ENCODE measurements around the gene NGEF. TPM values are rescaled to one million over a fixed set of nuclear protein-coding genes. Genes with fewer than 3 reads are reported as not detected.

Gene NGEF
- total and polyA plus RNA-seq, 9 of the 15 experiments (the other 6 are each of a cell fraction or from before 2014, with no cell fraction given), result 0.07 to 0.17 (median 0.09) TPM; not detected in 6

GRCh38 chr2:232983669-232984140 lies 29.4 kb downstream of the NGEF start:
- Histone ChIP-seq H3K9me1 (ENCODE audit: control insufficient read depth, insufficient read depth, low read length) (no peaks in the 10 kb centered on the region), H3K27me3 (ENCODE audit: control insufficient read depth in 2 of 2, insufficient read depth in 2 of 2, low read length in 2 of 2) (peaks cover 0 to 49% of the 10 kb centered on the region in 2 experiments; a peak in 2 of 5 replicates), H3K4me3 (no peak overlapping the region), H4K20me1 (replicated peaks; ENCODE audit: control insufficient read depth, insufficient read depth, low read length) (no peaks in the 10 kb centered on the region), H3K4me2 (ENCODE audit: insufficient read depth, low read length) (no peak overlapping the region), H3K4me1 (replicated peaks in 1 of 2; ENCODE audit: control insufficient read depth in 2 of 2, insufficient read depth in 2 of 2, low read length in 2 of 2) (no peaks in the 10 kb centered on the region; a peak in 1 of 5 replicates), H3K36me3 (ENCODE audit: control insufficient read depth, insufficient read depth, low read length) (no peaks in the 10 kb centered on the region), H3K9me3 (replicated peaks; ENCODE audit: control insufficient read depth, insufficient read depth, low read depth, low read length) (no peaks in the 10 kb centered on the region), H2AFZ (ENCODE audit: low read depth, low read length) (no peak overlapping the region), H3K79me2 (ENCODE audit: control insufficient read depth, insufficient read depth, low read length) (no peaks in the 10 kb centered on the region), H3K27ac (ENCODE audit: extremely low read depth, low read depth, low read length) (no peak overlapping the region), H3K9ac (ENCODE audit: insufficient read depth in 1 of 2, low read depth in 2 of 2, low read length in 2 of 2) (no peak overlapping the region)
- 10% methylated on average over 11 of the region's 11 CpGs for WGBS (ENCODE audit: insufficient coverage, low coverage, missing lambda C conversion rate)
- ChIA-PET CTCF (ENCODE audit: low intra/inter-chr PET ratio) (no interaction called here), POLR2A (interaction anchor here (0.7 kb wide), 1 partner anchor 472 kb away, joined by 3 read pairs; no protein-coding TSS in a partner anchor)
- BruUV-seq (replicated peaks), result no TSS peak
- FAIRE-seq, result no peak
- ATAC-seq, result no peak
- in situ Hi-C loops (cut with MboI) (no loop called here), intact Hi-C loops (cut with micrococcal nuclease) (no loop called here)
- DNase-seq (ENCODE audit: extremely low read depth in 1 of 4, low spot score in 3 of 4), result no peak
- TF ChIP-seq PHTF2 (CRISPR knock-in tag; IDR thresholded peaks at IDR 0.05) (no peak), POLR3G (IDR thresholded peaks at IDR 0.05; ENCODE audit: extremely low read depth, insufficient read length, insufficient replicate concordance) (no peak), ADNP (tag; IDR thresholded peaks at IDR 0.05) (no peak), EP400 (IDR thresholded peaks at IDR 0.05) (no peak), ASH1L (IDR thresholded peaks at IDR 0.05; ENCODE audit: borderline replicate concordance, low read depth, partially characterized antibody) (no peak), XRCC5 (IDR thresholded peaks at IDR 0.05; ENCODE audit: low read depth, low read length) (no peak), SIX5 (IDR thresholded peaks at IDR 0.05; ENCODE audit: borderline replicate concordance in 1 of 2, insufficient read depth in 1 of 2, low read depth in 1 of 2, low read length in 2 of 2) (no peak), HOXB6 (CRISPR knock-in tag; IDR thresholded peaks at IDR 0.05; ENCODE audit: borderline replicate concordance) (no peak), ZBTB17 (CRISPR knock-in tag; IDR thresholded peaks at IDR 0.05) (no peak), CTBP1 (IDR thresholded peaks at IDR 0.05; ENCODE audit: borderline replicate concordance) (no peak), BRD9 (IDR thresholded peaks at IDR 0.05; ENCODE audit: low read depth, partially characterized antibody) (no peak)
- TF ChIP-seq, protein P1, sequence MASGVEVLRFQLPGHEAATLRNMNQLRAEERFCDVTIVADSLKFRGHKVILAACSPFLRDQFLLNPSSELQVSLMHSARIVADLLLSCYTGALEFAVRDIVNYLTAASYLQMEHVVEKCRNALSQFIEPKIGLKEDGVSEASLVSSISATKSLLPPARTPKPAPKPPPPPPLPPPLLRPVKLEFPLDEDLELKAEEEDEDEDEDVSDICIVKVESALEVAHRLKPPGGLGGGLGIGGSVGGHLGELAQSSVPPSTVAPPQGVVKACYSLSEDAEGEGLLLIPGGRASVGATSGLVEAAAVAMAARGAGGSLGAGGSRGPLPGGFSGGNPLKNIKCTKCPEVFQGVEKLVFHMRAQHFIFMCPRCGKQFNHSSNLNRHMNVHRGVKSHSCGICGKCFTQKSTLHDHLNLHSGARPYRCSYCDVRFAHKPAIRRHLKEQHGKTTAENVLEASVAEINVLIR (CRISPR knock-in tag; IDR thresholded peaks at IDR 0.05), result no peak

Data from K562 (cell line).